H9 (cell line): Measurements from ENCODE around the gene RC3H1. TPM values are rescaled to one million over a fixed set of nuclear protein-coding genes. Genes with fewer than 3 reads are reported as not detected.

ENCODE experiments used
- DNase-seq: peaks from one replicate; pipeline ENCODE4 v3.0.0-alpha.2; 2017
- H2AFZ ChIP-seq: one replicate; pipeline ENCODE4 v1.6.1; 2013; ENCODE audit warnings: mild to moderate bottlenecking, low read length, control low read depth, moderate library complexity
- H2AK5ac ChIP-seq: 2 replicates; pipeline ENCODE4 v1.6.1; 2013; ENCODE audit warnings: low read length, control low read depth, mixed read lengths; ENCODE audit not compliant: insufficient read length
- H2BK120ac ChIP-seq: one replicate; pipeline ENCODE4 v1.6.1; 2013; ENCODE audit warnings: low read depth, mild to moderate bottlenecking, low read length, control low read depth, inconsistent platforms; ENCODE audit not compliant: poor library complexity, severe bottlenecking
- H2BK12ac ChIP-seq: 2 replicates; pipeline ENCODE4 v1.6.1; 2013; ENCODE audit warnings: low read length, control low read depth, mixed read lengths, low read depth; ENCODE audit not compliant: insufficient read length
- H2BK15ac ChIP-seq: 2 replicates; pipeline ENCODE4 v1.6.1; 2013; ENCODE audit warnings: low read depth, low read length, control low read depth
- H2BK20ac ChIP-seq: one replicate; pipeline ENCODE4 v1.6.1; 2013; ENCODE audit warnings: low read depth, mild to moderate bottlenecking, low read length, control low read depth, inconsistent platforms; ENCODE audit not compliant: poor library complexity, severe bottlenecking
- H2BK5ac ChIP-seq: 2 replicates; pipeline ENCODE4 v1.6.1; 2013; ENCODE audit warnings: low read length, control low read depth, mixed read lengths; ENCODE audit not compliant: insufficient read length
- H3K14ac ChIP-seq: 2 replicates; pipeline ENCODE4 v1.6.1; 2013; ENCODE audit warnings: low read length, control low read depth; ENCODE audit not compliant: insufficient read depth
- H3K18ac ChIP-seq: 2 replicates; pipeline ENCODE4 v1.6.1; 2013; ENCODE audit warnings: low read depth, mild to moderate bottlenecking, mixed read lengths, low read length, control low read depth; ENCODE audit not compliant: insufficient read length
- H3K23ac ChIP-seq: 2 replicates; pipeline ENCODE4 v1.6.1; 2013; ENCODE audit warnings: low read length, control low read depth, mixed read lengths, low read depth; ENCODE audit not compliant: insufficient read length
- H3K23me2 ChIP-seq: 2 replicates; pipeline ENCODE4 v1.6.1; 2013; ENCODE audit warnings: low read depth, mild to moderate bottlenecking, mixed read lengths, low read length, control low read depth; ENCODE audit not compliant: insufficient read length, poor library complexity, severe bottlenecking
- H3K27ac ChIP-seq: 2 replicates; pipeline ENCODE4 v1.5.1; 2013; ENCODE audit warnings: low read length, control low read depth, mixed read lengths, low read depth; ENCODE audit not compliant: insufficient read length
- H3K27me3 ChIP-seq: 2 replicates; pipeline ENCODE4 v1.6.1; 2013; ENCODE audit warnings: low read length, control low read depth, inconsistent platforms; ENCODE audit not compliant: insufficient read depth
- H3K4ac ChIP-seq: 2 replicates; pipeline ENCODE4 v1.6.1; 2013; ENCODE audit warnings: low read depth, mild to moderate bottlenecking, control low read depth, inconsistent platforms, low read length, moderate library complexity
- H3K4me1 ChIP-seq: 2 replicates; pipeline ENCODE4 v1.6.1; 2013; ENCODE audit warnings: low read length, control low read depth, inconsistent platforms; ENCODE audit not compliant: insufficient read depth
- H3K4me2 ChIP-seq: 2 replicates; pipeline ENCODE4 v1.6.1; 2013; ENCODE audit warnings: low read length, control low read depth, mixed read lengths; ENCODE audit not compliant: insufficient read length, insufficient read depth
- H3K56ac ChIP-seq: 2 replicates; pipeline ENCODE4 v1.6.1; 2013; ENCODE audit warnings: low read depth, mild to moderate bottlenecking, mixed read lengths, low read length, control low read depth; ENCODE audit not compliant: insufficient read length
- H3K79me1 ChIP-seq: 2 replicates; pipeline ENCODE4 v1.6.1; 2013; ENCODE audit warnings: low read depth, mild to moderate bottlenecking, moderate library complexity, low read length, control low read depth, inconsistent platforms; ENCODE audit not compliant: insufficient read depth, poor library complexity, severe bottlenecking
- H3K79me2 ChIP-seq: 2 replicates; pipeline ENCODE4 v1.6.1; 2013; ENCODE audit warnings: low read length, control low read depth, inconsistent platforms; ENCODE audit not compliant: insufficient read depth
- H3K9ac ChIP-seq: 2 replicates; pipeline ENCODE4 v1.6.1; 2013; ENCODE audit warnings: low read length, control low read depth, mixed read lengths; ENCODE audit not compliant: insufficient read length; ENCODE audit errors: extremely low read depth
- H3K9me3 ChIP-seq: one replicate; pipeline ENCODE4 v1.6.1; 2013; ENCODE audit warnings: low read depth, low read length, inconsistent platforms; ENCODE audit not compliant: control insufficient read depth
- H3T11ph ChIP-seq: one replicate; pipeline ENCODE4 v1.6.1; 2013; ENCODE audit warnings: mild to moderate bottlenecking, low read length, control low read depth, inconsistent platforms
- H4K20me1 ChIP-seq: one replicate; pipeline ENCODE4 v1.6.1; 2013; ENCODE audit not compliant: control insufficient read depth, insufficient read length, insufficient read depth
- H4K5ac ChIP-seq: 2 replicates; pipeline ENCODE4 v1.6.1; 2013; ENCODE audit warnings: low read depth, mild to moderate bottlenecking, mixed read lengths, low read length, control low read depth; ENCODE audit not compliant: insufficient read length
- H4K8ac ChIP-seq: replicated peaks from 2 replicates; pipeline ENCODE4 v1.6.1; 2013; ENCODE audit warnings: low read length, control low read depth, mixed read lengths, low read depth; ENCODE audit not compliant: insufficient read length
- H4K91ac ChIP-seq: 2 replicates; pipeline ENCODE4 v1.6.1; 2013; ENCODE audit warnings: low read depth, mild to moderate bottlenecking, moderate library complexity, mixed read lengths, low read length, control low read depth; ENCODE audit not compliant: insufficient read length
- H3K27ac Mint-ChIP-seq, 3 experiments: 2 replicates in 2 of 3; 3 replicates in 1 of 3; pipeline ENCODE4 v1.8.0; 2020 to 2021; ENCODE audit warnings: mixed read lengths in 3 of 3, mild to moderate bottlenecking in 1 of 3, moderate library complexity in 1 of 3
- H3K27me3 Mint-ChIP-seq: 2 replicates; pipeline ENCODE4 v1.8.0; 2021; ENCODE audit warnings: low read depth, mild to moderate bottlenecking, moderate library complexity, mixed read lengths
- H3K36me3 Mint-ChIP-seq, 3 experiments: 2 replicates in 2 of 3; 3 replicates in 1 of 3; pipeline ENCODE4 v1.8.0; 2020 to 2021; ENCODE audit warnings: low read depth in 3 of 3, mixed read lengths in 3 of 3; ENCODE audit not compliant: insufficient read depth in 1 of 3
- H3K4me1 Mint-ChIP-seq, 2 experiments: 2 replicates each; pipeline ENCODE4 v1.8.0; 2020; ENCODE audit warnings: mixed read lengths in 2 of 2
- H3K4me3 Mint-ChIP-seq, 2 experiments: 2 replicates in 1 of 2; 3 replicates in 1 of 2; pipeline ENCODE4 v1.8.0; 2020 to 2021; ENCODE audit warnings: mild to moderate bottlenecking in 2 of 2, mixed read lengths in 2 of 2, moderate library complexity in 1 of 2
- H3K9me3 Mint-ChIP-seq, 2 experiments: 2 replicates in 1 of 2; 3 replicates in 1 of 2; pipeline ENCODE4 v1.8.0; 2020; ENCODE audit warnings: mild to moderate bottlenecking in 2 of 2, mixed read lengths in 2 of 2, moderate library complexity in 1 of 2
- WGBS: extraction: QIAGEN DNeasy Blood & Tissue Kit; methylation state at CpG from one replicate; pipeline ENCODE4 v1.1.7; 2013; ENCODE audit warnings: missing lambda C conversion rate, low lambda C conversion rate, mixed read lengths; ENCODE audit not compliant: insufficient read length; ENCODE audit errors: extremely low coverage; 5-methylcytosine and 5-hydroxymethylcytosine counted together
- total RNA-seq: library from RNA; stranded (reverse); gene quantifications from 2 replicates; pipeline ENCODE4 v1.2.1, GENCODE V29; 2021
- TF ChIP-seq, protein P1 (sequence below): fragments of 200-600 bp; sonication (generic); conservative IDR thresholded peaks from 3 replicates; pipeline ENCODE4 v1.8.0; 2021; ENCODE audit warnings: antibody characterized with exemption, mild to moderate bottlenecking

Gene RC3H1
- total RNA-seq, 1 experiment from 2014 or later = 36.1 TPM

DNA sequence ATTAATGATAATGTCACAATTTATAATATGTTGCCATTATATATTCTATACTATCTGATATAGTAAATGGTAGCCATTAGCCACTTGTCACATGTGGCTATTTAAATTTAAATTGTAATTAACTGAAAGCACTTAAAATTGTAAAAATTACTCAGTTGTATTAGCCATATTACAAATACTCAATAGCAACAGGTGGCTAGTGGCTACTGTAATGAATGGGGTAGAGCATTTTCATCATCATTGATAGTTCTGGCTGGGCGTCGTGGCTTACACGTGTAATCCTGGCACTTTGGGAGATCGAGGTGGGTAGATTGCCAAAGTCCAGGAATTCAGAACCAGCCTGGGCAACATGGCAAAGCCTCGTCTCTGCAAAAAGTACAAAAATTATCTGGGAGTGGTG lies 137.5 kb downstream of the RC3H1 start:
- no peak overlapping the region for H2BK5ac ChIP-seq
- H3K9me3 ChIP-seq = no peaks in the 10 kb centered on the region
- H2AFZ ChIP-seq = no peak overlapping the region
- H3K9ac ChIP-seq = no peak overlapping the region
- no peaks in the 10 kb centered on the region for H4K20me1 ChIP-seq
- Mint-ChIP-seq H3K9me3 (no peaks in the 10 kb centered on the region), H3K27ac (no peak overlapping the region), H3K27me3 (no peaks in the 10 kb centered on the region), H3K36me3 (peaks cover 11 to 25% (median 24%) of the 10 kb centered on the region in 3 experiments; a peak in 6 of 7 replicates), H3K4me1 (peaks cover 16 to 20% of the 10 kb centered on the region in 2 experiments), H3K4me3 (no peak overlapping the region)
- no peak overlapping the region for H3K4ac ChIP-seq
- no peak for DNase-seq
- TF ChIP-seq, protein P1, sequence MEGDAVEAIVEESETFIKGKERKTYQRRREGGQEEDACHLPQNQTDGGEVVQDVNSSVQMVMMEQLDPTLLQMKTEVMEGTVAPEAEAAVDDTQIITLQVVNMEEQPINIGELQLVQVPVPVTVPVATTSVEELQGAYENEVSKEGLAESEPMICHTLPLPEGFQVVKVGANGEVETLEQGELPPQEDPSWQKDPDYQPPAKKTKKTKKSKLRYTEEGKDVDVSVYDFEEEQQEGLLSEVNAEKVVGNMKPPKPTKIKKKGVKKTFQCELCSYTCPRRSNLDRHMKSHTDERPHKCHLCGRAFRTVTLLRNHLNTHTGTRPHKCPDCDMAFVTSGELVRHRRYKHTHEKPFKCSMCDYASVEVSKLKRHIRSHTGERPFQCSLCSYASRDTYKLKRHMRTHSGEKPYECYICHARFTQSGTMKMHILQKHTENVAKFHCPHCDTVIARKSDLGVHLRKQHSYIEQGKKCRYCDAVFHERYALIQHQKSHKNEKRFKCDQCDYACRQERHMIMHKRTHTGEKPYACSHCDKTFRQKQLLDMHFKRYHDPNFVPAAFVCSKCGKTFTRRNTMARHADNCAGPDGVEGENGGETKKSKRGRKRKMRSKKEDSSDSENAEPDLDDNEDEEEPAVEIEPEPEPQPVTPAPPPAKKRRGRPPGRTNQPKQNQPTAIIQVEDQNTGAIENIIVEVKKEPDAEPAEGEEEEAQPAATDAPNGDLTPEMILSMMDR = no peak
- no peak overlapping the region for H4K8ac ChIP-seq
- H2AK5ac ChIP-seq = no peak overlapping the region
- no peaks in the 10 kb centered on the region for H3K27me3 ChIP-seq
- H3K56ac ChIP-seq = no peak overlapping the region
- H3K79me2 ChIP-seq = no peaks in the 10 kb centered on the region; the same call in 1 of the 2 replicates
- no peaks in the 10 kb centered on the region for H3K23me2 ChIP-seq
- H4K91ac ChIP-seq = no peak overlapping the region
- H2BK20ac ChIP-seq = no peak overlapping the region
- H3T11ph ChIP-seq = no peak overlapping the region
- no peak overlapping the region for H2BK120ac ChIP-seq
- H4K5ac ChIP-seq = no peak overlapping the region
- H3K27ac ChIP-seq = no peak overlapping the region
- H3K18ac ChIP-seq = no peak overlapping the region
- H3K23ac ChIP-seq = no peak overlapping the region
- H3K4me2 ChIP-seq = no peak overlapping the region
- no peak overlapping the region for H3K14ac ChIP-seq
- H2BK12ac ChIP-seq = no peak overlapping the region
- H3K79me1 ChIP-seq = no peaks in the 10 kb centered on the region
- H2BK15ac ChIP-seq = no peak overlapping the region
- WGBS = no CpG with 5 or more reads among the region's 5 CpGs
- H3K4me1 ChIP-seq = peaks cover 6% of the 10 kb centered on the region; the same call in 1 of the 2 replicates

Other genes starting within 250 kb of the RC3H1 start
- gene DARS2, start 197.7 kb downstream of the RC3H1 start, total RNA-seq = 35.0 and 35.5 TPM in 2 replicates
- gene CENPL, start 197.5 kb downstream of the RC3H1 start, total RNA-seq = 14.4 and 16.9 TPM in 2 replicates
- gene GAS5, start 154.4 kb downstream of the RC3H1 start, total RNA-seq = 677 and 690 TPM in 2 replicates
- 10.6 and 12.0 TPM in 2 replicates for gene ZBTB37, start 154.0 kb downstream of the RC3H1 start, total RNA-seq
- gene SERPINC1, start 105.0 kb downstream of the RC3H1 start, total RNA-seq = not detected in 2 replicates
- 146 and 147 TPM in 2 replicates for gene RABGAP1L, start 137.2 kb upstream of the RC3H1 start, total RNA-seq